ENCODE data around the gene DOCK7.

Gene DOCK7

DNA sequence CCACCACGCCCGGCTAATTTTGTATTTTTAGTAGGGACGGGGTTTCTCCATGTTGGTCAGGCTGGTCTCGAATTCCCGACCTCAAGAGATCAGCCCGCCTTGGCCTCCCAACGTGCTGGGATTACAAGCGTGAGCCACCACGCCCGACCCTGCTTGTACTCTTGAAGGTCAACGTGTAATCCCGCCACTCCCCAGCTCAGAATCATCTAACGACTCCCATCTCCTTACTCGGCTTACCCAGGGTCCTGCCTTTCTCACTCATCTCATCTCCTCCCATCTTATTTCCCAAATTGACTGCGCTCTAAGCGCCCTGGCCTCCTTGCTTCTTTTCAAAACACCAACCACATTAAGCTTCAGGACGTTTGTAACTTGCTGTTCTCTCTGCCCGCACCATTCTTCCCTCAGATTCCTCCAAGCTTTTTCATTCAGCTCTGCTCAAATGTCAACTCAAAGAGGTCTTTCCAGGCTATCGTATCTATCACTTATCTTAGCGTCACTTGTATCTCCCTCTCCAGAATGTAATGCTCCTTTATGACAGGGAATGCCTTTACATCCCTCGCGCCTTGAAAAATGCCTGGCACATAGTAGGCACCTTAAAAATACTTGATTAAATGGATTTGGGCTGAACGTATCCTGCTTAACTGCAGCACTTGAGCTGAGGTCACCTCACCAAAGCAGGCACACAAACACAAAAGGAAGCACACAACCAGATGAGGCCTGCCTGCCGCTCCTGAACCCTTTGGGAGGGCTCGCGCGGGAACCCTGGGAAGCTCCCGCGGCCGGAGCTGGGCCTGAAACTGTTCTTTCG lies 252.8 kb downstream of the DOCK7 start:
- in situ Hi-C loops (cut with HindIII; ENCODE audit: low pct_ligation_motif_present, low pct_unique_long_range_greater_than_20kb, low sequenced_read_pairs): no loop called here
- no peak for DNase-seq

GRCh38 chr1:62434618-62435001 lies 253.6 kb downstream of the DOCK7 start:
- in situ Hi-C loops (cut with HindIII; ENCODE audit: low pct_ligation_motif_present, low pct_unique_long_range_greater_than_20kb, low sequenced_read_pairs): no loop called here
- no peak for DNase-seq

DNA sequence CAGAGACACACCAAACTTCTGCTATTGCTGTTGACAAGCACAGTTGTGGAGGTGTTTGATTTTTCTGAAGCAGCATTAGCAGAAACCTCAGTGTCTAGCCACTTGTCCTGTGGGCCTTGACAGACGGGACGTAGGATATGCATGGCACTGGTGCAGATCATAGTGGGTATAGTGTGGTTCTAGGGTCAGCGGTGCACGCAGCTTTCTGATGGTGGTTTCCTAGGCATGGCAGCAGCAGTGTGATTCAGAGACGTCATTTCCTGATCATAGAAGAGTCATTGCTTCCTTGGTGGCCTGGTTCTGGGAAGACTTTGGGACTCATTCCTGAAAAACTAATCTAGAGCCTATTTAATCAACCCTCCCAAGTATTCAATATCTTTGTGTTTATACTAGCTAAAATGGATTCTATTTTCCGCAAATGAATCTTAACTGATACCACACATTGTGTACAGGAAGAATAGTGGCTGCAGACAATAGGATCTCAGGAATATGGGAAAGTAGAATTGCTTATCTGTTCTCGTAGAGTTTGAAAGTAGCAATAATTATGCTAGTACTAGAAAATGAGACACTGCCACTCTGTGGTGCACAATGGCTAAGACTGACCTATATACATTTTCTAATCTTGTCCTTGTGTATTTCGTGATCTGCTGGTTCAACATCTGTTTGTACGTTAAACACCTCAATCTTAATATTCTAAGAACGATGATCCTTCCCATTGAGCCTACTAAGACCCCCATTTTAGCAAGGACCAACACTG lies 254.1 kb downstream of the DOCK7 start:
- no peak for DNase-seq
- in situ Hi-C loops (cut with HindIII; ENCODE audit: low pct_ligation_motif_present, low pct_unique_long_range_greater_than_20kb, low sequenced_read_pairs): no loop called here

GRCh38 chr1:62429581-62429980 lies 258.6 kb downstream of the DOCK7 start:
- in situ Hi-C loops (cut with HindIII; ENCODE audit: low pct_ligation_motif_present, low pct_unique_long_range_greater_than_20kb, low sequenced_read_pairs): no loop called here
- no peak for DNase-seq

GRCh38 chr1:62428351-62428750 lies 259.8 kb downstream of the DOCK7 start:
- DNase-seq: no peak
- in situ Hi-C loops (cut with HindIII; ENCODE audit: low pct_ligation_motif_present, low pct_unique_long_range_greater_than_20kb, low sequenced_read_pairs): no loop called here

- in situ Hi-C loops (cut with HindIII; ENCODE audit: low pct_ligation_motif_present, low pct_unique_long_range_greater_than_20kb, low sequenced_read_pairs): no loop called here
- no peak for DNase-seq
Observed at GRCh38 chr1:62426794-62427193, 261.4 kb downstream of the DOCK7 start.

DNA sequence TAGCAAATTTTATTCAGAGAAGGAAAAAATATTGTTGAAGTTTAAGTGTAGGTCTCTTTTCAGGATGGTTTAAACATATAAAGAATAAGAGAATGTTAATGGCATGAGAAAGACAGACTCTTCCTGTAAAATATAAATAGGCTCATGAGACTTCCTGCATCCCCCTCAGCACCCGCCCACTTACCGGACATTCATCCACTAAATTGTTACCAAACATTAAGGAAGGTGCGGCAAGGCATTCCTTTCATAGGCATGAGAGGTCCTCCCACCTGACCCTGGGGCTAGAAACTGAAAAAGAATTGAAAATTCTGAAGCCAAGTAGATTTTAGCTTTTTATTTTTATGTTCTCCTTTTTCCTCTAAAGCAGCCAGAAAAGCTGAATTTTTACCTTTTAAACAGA lies 261.9 kb downstream of the DOCK7 start:
- in situ Hi-C loops (cut with HindIII; ENCODE audit: low pct_ligation_motif_present, low pct_unique_long_range_greater_than_20kb, low sequenced_read_pairs): no loop called here
- no peak for DNase-seq

GRCh38 chr1:62425041-62425440 lies 263.1 kb downstream of the DOCK7 start:
- in situ Hi-C loops (cut with HindIII; ENCODE audit: low pct_ligation_motif_present, low pct_unique_long_range_greater_than_20kb, low sequenced_read_pairs): no loop called here
- DNase-seq: no peak

DNA sequence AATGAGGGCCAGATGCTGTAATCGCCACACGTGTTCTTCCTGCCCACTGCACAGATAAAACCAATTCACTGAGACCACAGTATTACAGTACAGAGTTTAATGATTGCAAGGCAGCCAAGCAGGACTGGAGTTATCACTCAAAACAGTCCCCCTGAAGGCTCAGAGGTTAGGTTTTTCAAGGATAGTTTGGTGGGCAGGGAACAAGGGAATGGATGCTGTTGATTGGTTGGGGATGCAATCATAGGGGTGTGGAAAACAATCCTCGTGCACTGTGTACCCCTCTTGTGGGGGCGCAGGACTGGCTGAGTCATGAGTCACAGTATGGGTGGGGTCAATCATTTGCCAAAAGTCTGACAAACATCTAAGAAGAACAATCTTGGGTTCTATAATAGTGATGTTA lies 263.8 kb downstream of the DOCK7 start:
- in situ Hi-C loops (cut with HindIII; ENCODE audit: low pct_ligation_motif_present, low pct_unique_long_range_greater_than_20kb, low sequenced_read_pairs): no loop called here
- peak; percentile 57 for DNase-seq

GRCh38 chr1:62423580-62424242 lies 264.5 kb downstream of the DOCK7 start:
- in situ Hi-C loops (cut with HindIII; ENCODE audit: low pct_ligation_motif_present, low pct_unique_long_range_greater_than_20kb, low sequenced_read_pairs): no loop called here
- DNase-seq: no peak

- in situ Hi-C loops (cut with HindIII; ENCODE audit: low pct_ligation_motif_present, low pct_unique_long_range_greater_than_20kb, low sequenced_read_pairs): no loop called here
- no peak for DNase-seq
Observed at GRCh38 chr1:62420214-62420613, 268.0 kb downstream of the DOCK7 start.

DNA sequence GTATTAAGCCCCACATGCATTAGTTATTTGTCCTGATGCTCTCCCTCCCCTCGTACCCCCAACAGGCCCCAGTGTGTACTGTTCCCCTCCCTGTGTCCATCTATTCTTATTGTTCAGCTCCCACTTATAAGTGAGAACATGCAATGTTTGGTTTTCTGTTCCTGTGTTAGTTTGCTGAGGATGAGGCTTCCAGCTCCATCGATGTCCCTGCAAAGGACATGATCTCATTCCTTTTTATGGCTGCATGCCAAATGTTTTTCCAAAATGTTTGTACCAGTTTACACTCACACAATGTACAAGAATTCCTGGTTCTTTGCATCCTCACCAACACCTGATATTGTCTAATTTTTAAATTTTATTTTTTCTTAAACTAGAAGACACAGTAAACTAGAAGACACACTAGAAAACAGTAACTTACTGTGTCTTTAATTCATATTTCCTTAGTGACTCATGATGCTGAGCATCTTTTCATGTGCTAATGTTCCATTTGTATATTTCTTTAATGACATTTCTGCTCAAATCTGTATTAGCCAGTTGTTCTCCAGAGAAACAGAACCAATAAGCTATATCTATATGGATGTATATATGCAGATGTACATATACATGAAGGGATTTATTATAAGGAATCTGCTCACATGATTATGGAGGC lies 270.7 kb downstream of the DOCK7 start:
- in situ Hi-C loops (cut with HindIII; ENCODE audit: low pct_ligation_motif_present, low pct_unique_long_range_greater_than_20kb, low sequenced_read_pairs): no loop called here
- DNase-seq: no peak

GRCh38 chr1:62415687-62416086 lies 272.5 kb downstream of the DOCK7 start:
- in situ Hi-C loops (cut with HindIII; ENCODE audit: low pct_ligation_motif_present, low pct_unique_long_range_greater_than_20kb, low sequenced_read_pairs): no loop called here
- DNase-seq: no peak

DNA sequence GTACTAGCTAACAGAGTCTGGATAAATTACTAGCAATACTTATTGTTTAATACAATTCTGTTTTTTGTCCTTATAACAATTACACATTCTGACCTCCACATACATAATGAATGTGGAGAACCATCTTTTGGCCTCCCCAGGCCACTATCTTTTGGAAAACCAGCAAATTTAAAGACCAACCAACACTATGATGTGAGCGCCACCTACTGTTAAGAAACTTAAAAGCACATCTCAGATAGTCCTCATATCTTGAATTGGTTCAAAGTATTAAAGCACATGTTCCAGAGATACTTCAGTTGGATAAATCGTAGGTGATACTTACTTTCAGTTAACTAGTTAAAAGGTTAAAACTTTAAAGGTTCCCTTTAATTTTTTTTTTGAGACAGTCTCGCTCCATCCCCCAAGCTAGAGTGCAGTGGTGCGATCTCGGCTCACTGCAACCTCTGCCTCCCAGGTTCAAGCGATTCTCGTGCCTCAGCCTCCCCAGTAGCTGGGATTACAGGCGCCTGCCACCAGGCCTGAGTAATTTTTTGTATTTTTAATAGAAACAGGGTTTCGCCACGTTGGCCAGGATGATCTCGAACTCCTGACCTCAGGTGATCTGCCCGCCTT lies 280.7 kb downstream of the DOCK7 start:
- peak; percentile 40 for DNase-seq
- in situ Hi-C loops (cut with HindIII; ENCODE audit: low pct_ligation_motif_present, low pct_unique_long_range_greater_than_20kb, low sequenced_read_pairs): no loop called here

DNA sequence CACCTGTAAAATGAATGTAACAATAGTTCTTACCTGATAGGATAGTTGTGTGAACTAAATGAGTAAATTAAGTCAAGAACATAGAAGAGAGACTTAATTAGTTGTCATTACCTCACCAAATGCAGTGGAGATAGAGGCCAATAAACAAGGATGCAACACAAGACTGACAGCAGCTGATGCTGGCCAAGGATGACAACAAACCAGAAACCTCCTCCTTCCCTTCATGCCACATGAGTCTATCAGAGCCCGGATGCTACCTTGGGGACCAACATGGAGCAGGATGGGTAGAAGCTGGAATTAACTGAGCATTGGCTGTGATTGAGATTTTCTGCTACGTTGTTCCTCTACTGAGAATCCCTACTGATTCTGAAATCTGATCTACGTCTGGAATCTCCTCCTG lies 281.6 kb downstream of the DOCK7 start:
- in situ Hi-C loops (cut with HindIII; ENCODE audit: low pct_ligation_motif_present, low pct_unique_long_range_greater_than_20kb, low sequenced_read_pairs): no loop called here
- no peak for DNase-seq

- no peak for DNase-seq
- in situ Hi-C loops (cut with HindIII; ENCODE audit: low pct_ligation_motif_present, low pct_unique_long_range_greater_than_20kb, low sequenced_read_pairs): no loop called here
Observed at GRCh38 chr1:62405247-62405646, 282.9 kb downstream of the DOCK7 start.
